HepG2 (cell line): Measurements from ENCODE around the gene ZFYVE26. TPM values are rescaled to one million over a fixed set of nuclear protein-coding genes. Genes with fewer than 3 reads are reported as not detected.

ENCODE experiments used
- ATAC-seq: fragments of 200-7000 bp; cut with Tn5 transposase; 3 replicates; pipeline ENCODE4 v1.9.1; 2020; ENCODE audit warnings: mild to moderate bottlenecking, moderate library complexity
- BruUV-seq: library from RNA; stranded (reverse); fragments of 400-500 nt; replicated peaks from 2 replicates; lab custom pipeline; 2021; lab: Mats Ljungman, UMichigan
- CTCF ChIA-PET: fragments of 300-600 bp; formaldehyde crosslinking; extraction: SDS; loops from one replicate; lab custom pipeline; 2021; ENCODE audit warnings: low total read pairs, inconsistent platforms, low intra/inter-chr PET ratio; lab: Yijun Ruan, JAX
- POLR2A ChIA-PET: fragments of 350-600 bp; sonication (Branson Sonifier 250); formaldehyde crosslinking; loops from one replicate; lab custom pipeline; 2020; ENCODE audit warnings: antibody characterized with exemption, inconsistent platforms; lab: Yijun Ruan, JAX
- DNase-seq: peaks from one replicate; pipeline ENCODE4 v3.0.0-alpha.2; 2015; ENCODE audit warnings: low spot score
- FAIRE-seq: peaks from 3 replicates; lab custom pipeline; 2011; peaks lifted over from hg19 to GRCh38; lab: Jason Lieb, UNC
- H2AFZ ChIP-seq: one replicate; pipeline ENCODE4 v1.6.1; 2011; ENCODE audit warnings: low read length, inconsistent platforms
- H3K27ac ChIP-seq: fragments of 300-600 bp; 3 replicates; pipeline ENCODE4 v1.8.0; 2011; ENCODE audit warnings: mixed run types, mild to moderate bottlenecking, mixed read lengths, low read length, inconsistent platforms; ENCODE audit not compliant: insufficient read depth; ENCODE audit errors: extremely low read length
- H3K27me3 ChIP-seq, 2 experiments: fragments of 200-600 bp in 1 of 2; 2 replicates in 1 of 2; 3 replicates in 1 of 2; pipeline versions ENCODE4 v1.6.0 to v1.8.0; 2011; ENCODE audit warnings: low read length in 2 of 2, mild to moderate bottlenecking in 2 of 2, moderate library complexity in 2 of 2, inconsistent platforms in 1 of 2; ENCODE audit not compliant: insufficient read depth in 2 of 2, control insufficient read depth in 1 of 2
- H3K36me3 ChIP-seq, 2 experiments: fragments of 200-600 bp in 1 of 2; replicated peaks in 1 of 2; 2 replicates in 1 of 2; 3 replicates in 1 of 2; pipeline versions ENCODE4 v1.5.1 to v1.8.0; 2011; ENCODE audit warnings: low read length in 2 of 2, inconsistent platforms in 1 of 2; ENCODE audit not compliant: insufficient read depth in 2 of 2, control insufficient read depth in 1 of 2
- H3K4me1 ChIP-seq: 2 replicates; pipeline ENCODE4 v1.5.1; 2012; ENCODE audit warnings: low read length, inconsistent platforms; ENCODE audit not compliant: insufficient read depth
- H3K4me2 ChIP-seq: 2 replicates; pipeline ENCODE4 v1.6.0; 2011; ENCODE audit warnings: low read depth, low read length, inconsistent platforms
- H3K4me3 ChIP-seq, 3 experiments: fragments of 200-600 bp in 1 of 3; sonication (generic), shearing (Covaris generic) in 1 of 3; replicated peaks in 1 of 3; 2 replicates each; pipeline ENCODE4 v1.5.1; 2011 to 2016; ENCODE audit warnings: low read length in 3 of 3, inconsistent platforms in 2 of 3, low read depth in 2 of 3, mild to moderate bottlenecking in 2 of 3, control low read depth in 1 of 3, mixed read lengths in 1 of 3; ENCODE audit not compliant: insufficient read depth in 1 of 3
- H3K79me2 ChIP-seq: one replicate; pipeline ENCODE4 v1.6.1; 2011; ENCODE audit warnings: low read length, inconsistent platforms; ENCODE audit not compliant: insufficient read depth
- H3K9ac ChIP-seq: 2 replicates; pipeline ENCODE4 v1.6.0; 2011; ENCODE audit warnings: mild to moderate bottlenecking, low read depth, low read length, inconsistent platforms; ENCODE audit not compliant: insufficient read depth
- H3K9me3 ChIP-seq: 2 replicates; pipeline ENCODE4 v1.5.1; 2012; ENCODE audit warnings: mild to moderate bottlenecking, low read length
- H4K20me1 ChIP-seq: 2 replicates; pipeline ENCODE4 v1.6.0; 2011; ENCODE audit warnings: inconsistent platforms, mild to moderate bottlenecking, low read length, moderate library complexity; ENCODE audit not compliant: insufficient read depth
- FOXO4 ChIP-seq: sonication (generic); formaldehyde crosslinking; conservative IDR thresholded peaks from 2 replicates; pipeline ENCODE4 v1.8.1; 2023; ENCODE audit warnings: missing genetic modification reagents
- HIC2 ChIP-seq: sonication (generic); formaldehyde crosslinking; IDR thresholded peaks from 2 replicates; pipeline ENCODE4 v1.9.0; 2022; ENCODE audit warnings: low read depth, missing genetic modification reagents
- MBNL3 ChIP-seq: fragments of 250-450 bp; sonication (Bioruptor Pico); conservative IDR thresholded peaks from 2 replicates; pipeline ENCODE4 v1.8.0; 2022; ENCODE audit warnings: mild to moderate bottlenecking, inconsistent platforms
- MIXL1 ChIP-seq: IDR thresholded peaks from 2 replicates; pipeline ENCODE4 v1.6.1; 2016
- NCOA1 ChIP-seq: sonication (generic); formaldehyde crosslinking; IDR thresholded peaks from 2 replicates; pipeline ENCODE4 v1.9.0; 2021; ENCODE audit warnings: missing genetic modification reagents
- SP4 ChIP-seq: sonication (generic); formaldehyde crosslinking; IDR thresholded peaks from 2 replicates; pipeline ENCODE4 v1.8.1; 2023; ENCODE audit warnings: mild to moderate bottlenecking, missing genetic modification reagents
- TARDBP ChIP-seq: sonication (generic); formaldehyde crosslinking; IDR thresholded peaks from 2 replicates; pipeline ENCODE4 v1.8.0; 2022; ENCODE audit warnings: mild to moderate bottlenecking, missing genetic modification reagents
- TRIM24 ChIP-seq: sonication (generic); formaldehyde crosslinking; IDR thresholded peaks from 2 replicates; pipeline ENCODE4 v1.8.0; 2022; ENCODE audit warnings: mild to moderate bottlenecking, missing genetic modification reagents
- ZBTB7A ChIP-seq: sonication (generic); formaldehyde crosslinking; IDR thresholded peaks from 2 replicates; pipeline ENCODE4 v1.8.0; 2022; ENCODE audit warnings: mild to moderate bottlenecking, missing genetic modification reagents
- ZNF160 ChIP-seq: sonication (generic); formaldehyde crosslinking; IDR thresholded peaks from 2 replicates; pipeline ENCODE4 v1.8.0; 2022; ENCODE audit warnings: mild to moderate bottlenecking, inconsistent platforms, missing genetic modification reagents
- ZNF549 ChIP-seq: sonication (generic); formaldehyde crosslinking; IDR thresholded peaks from 2 replicates; pipeline ENCODE4 v1.5.0; 2020; ENCODE audit warnings: missing genetic modification reagents
- ZNF784 ChIP-seq: sonication (generic); formaldehyde crosslinking; IDR thresholded peaks from 2 replicates; pipeline ENCODE4 v1.5.1; 2020; ENCODE audit warnings: missing genetic modification reagents, mild to moderate bottlenecking, borderline replicate concordance
- WGBS: methylation state at CpG from one replicate; pipeline ENCODE4 v1.1.6; 2017; ENCODE audit warnings: low lambda C conversion rate; 5-methylcytosine and 5-hydroxymethylcytosine counted together
- in situ Hi-C: cut with HindIII; loops from 2 replicates; pipeline ENCODE4 v1.10.0; 2017; ENCODE audit warnings: low pct_unique_long_range_greater_than_20kb; ENCODE audit not compliant: extremely low pct_ligation_motif_present
- intact Hi-C: fragments of 100-400 bp; cut with micrococcal nuclease; formaldehyde crosslinking; loops from one replicate; pipeline ENCODE4 v1.10.0; 2022; ENCODE audit not compliant: unreplicated experiment
- polyA plus RNA-seq, 8 experiments: library from polyadenylated mRNA; depleted of rRNA in 3 of 8; stranded (reverse) in 7 of 8; unstranded in 1 of 8; fragments of >200 nt; fragmentation: Illumina TruSeq in 4 of 8; extraction: Trizol in 4 of 8; gene quantifications; 2 replicates each; pipeline versions ENCODE4 v1.2.1 to v1.2.3, GENCODE V29; 2011 to 2016; ENCODE audit warnings: low read depth in 4 of 8, missing spikeins in 1 of 8, mixed read lengths in 1 of 8; ENCODE audit not compliant: insufficient read depth in 1 of 8
- total RNA-seq, 5 experiments: library from RNA; depleted of rRNA; stranded (reverse); fragments of >200 nt; fragmentation: Illumina TruSeq; extraction: Trizol; gene quantifications; 2 replicates each; pipeline ENCODE4 v1.2.3, GENCODE V29; 2016; ENCODE audit warnings: low read depth in 1 of 5

ZFYVE26 gene
- total and polyA plus RNA-seq, 2 of the 13 experiments (the other 11 are each of a cell fraction or from before 2014, with no cell fraction given), result 13.6 to 16.4 TPM

GRCh38 chr14:67814821-67815220, 1.6 kb downstream of the ZFYVE26 start:
- Histone ChIP-seq H3K4me2 (peak overlapping the region; percentile 88), H3K27me3 (no peaks in the 10 kb centered on the region; a peak in 1 of 5 replicates), H3K79me2 (peaks cover 19% of the 10 kb centered on the region)
- no peak for DNase-seq
- BruUV-seq, result TSS peak; percentile 50
- in situ Hi-C loops (no loop called here), intact Hi-C loops (no loop called here)
- TF ChIP-seq TARDBP (no peak), ZNF549 (CRISPR knock-in tag) (no peak), ZNF160 (CRISPR knock-in tag) (no peak), FOXO4 (CRISPR knock-in tag) (no peak), NCOA1 (no peak), ZNF784 (CRISPR knock-in tag) (no peak), MIXL1 (CRISPR knock-in tag) (no peak), SP4 (CRISPR knock-in tag) (no peak), TRIM24 (CRISPR knock-in tag) (no peak), HIC2 (CRISPR knock-in tag) (no peak), MBNL3 (CRISPR knock-in tag) (no peak), ZBTB7A (CRISPR knock-in tag) (no peak)
- TF ChIP-seq, all 625 proteins: peak for 0
- no peak overlapping the region for H2AFZ ChIP-seq
- no peaks in the 10 kb centered on the region for H3K9me3 ChIP-seq
- WGBS, result 86% methylated on average over 2 of the region's 2 CpGs
- FAIRE-seq (no peak), ATAC-seq (no peak)
- CTCF ChIA-PET, result no interaction called here
- H3K36me3 ChIP-seq, result peaks cover 6 to 25% of the 10 kb centered on the region in 2 experiments; a peak in 4 of 5 replicates
- POLR2A ChIA-PET, result no interaction called here
- H4K20me1 ChIP-seq, result no peaks in the 10 kb centered on the region
- H3K4me1 ChIP-seq, result peaks cover 22% of the 10 kb centered on the region
- H3K4me3 ChIP-seq, result peak overlapping the region in 2 of 3 experiments; percentile 84 to 86; a peak in 3 of 6 replicates
- no peak overlapping the region for H3K9ac ChIP-seq
- H3K27ac ChIP-seq, result no peak overlapping the region
